ENCODE results near the gene HLA-A. TPM values are rescaled to one million over a fixed set of nuclear protein-coding genes. Genes with fewer than 3 reads are reported as not detected.
"Not testable (repeated sequence)": the region's sequence is repeated elsewhere in the genome, so short reads cannot be mapped to it uniquely, and the experiment has no call there.

HLA-A gene
- polyA plus RNA-seq, 1 donor: 326 TPM

GRCh38 chr6:29930047-29930446 lies 12.3 kb upstream of the HLA-A start:
- 100% methylated on average over 1 of the region's 7 CpGs for WGBS (ENCODE audit: insufficient coverage, low lambda C conversion rate)

GRCh38 chr6:29933955-29934354 lies 8.4 kb upstream of the HLA-A start:
- whole genome bisulfite sequencing (ENCODE audit: insufficient coverage, low lambda C conversion rate): no CpG with 5 or more reads among the region's 14 CpGs
- H3K36me3 ChIP-seq (ENCODE audit: control insufficient read depth, insufficient read depth, low read length): peaks cover 3% of the 10 kb centered on the region
- no peak overlapping the region for H3K27ac ChIP-seq (ENCODE audit: low read length)
- H3K9me3 ChIP-seq (ENCODE audit: control insufficient read depth, low read depth, low read length): peaks cover 3% of the 10 kb centered on the region
- no peaks in the 10 kb centered on the region for H3K4me1 ChIP-seq (ENCODE audit: control insufficient read depth, insufficient read depth, low read length)
- no peaks in the 10 kb centered on the region for H3K27me3 ChIP-seq (ENCODE audit: control insufficient read depth, insufficient read depth, low read length)
- no peak overlapping the region for H3K4me3 ChIP-seq (ENCODE audit: low read length)
- no peak for DNase-seq

More at GRCh38 chr6:29930047-29930446, 12.3 kb upstream of the HLA-A start:
- not testable (repeated sequence) for H3K9me3 ChIP-seq (ENCODE audit: control insufficient read depth, low read depth, low read length); H3K4me3 ChIP-seq (ENCODE audit: low read length); H3K4me1 ChIP-seq (ENCODE audit: control insufficient read depth, insufficient read depth, low read length); H3K27me3 ChIP-seq (ENCODE audit: control insufficient read depth, insufficient read depth, low read length); H3K36me3 ChIP-seq (ENCODE audit: control insufficient read depth, insufficient read depth, low read length); H3K27ac ChIP-seq (ENCODE audit: low read length); DNase-seq

GRCh38 chr6:29935273-29935955 lies 6.9 kb upstream of the HLA-A start:
- no peak overlapping the region for H3K4me3 ChIP-seq (ENCODE audit: low read length)
- no peak for DNase-seq
- no peaks in the 10 kb centered on the region for H3K27me3 ChIP-seq (ENCODE audit: control insufficient read depth, insufficient read depth, low read length)
- WGBS (ENCODE audit: insufficient coverage, low lambda C conversion rate): no CpG with 5 or more reads among the region's 1 CpG
- no peak overlapping the region for H3K27ac ChIP-seq (ENCODE audit: low read length)
- no peaks in the 10 kb centered on the region for H3K4me1 ChIP-seq (ENCODE audit: control insufficient read depth, insufficient read depth, low read length)
- H3K9me3 ChIP-seq (ENCODE audit: control insufficient read depth, low read depth, low read length): peaks cover 3% of the 10 kb centered on the region
- peaks cover 2% of the 10 kb centered on the region for H3K36me3 ChIP-seq (ENCODE audit: control insufficient read depth, insufficient read depth, low read length)

DNA sequence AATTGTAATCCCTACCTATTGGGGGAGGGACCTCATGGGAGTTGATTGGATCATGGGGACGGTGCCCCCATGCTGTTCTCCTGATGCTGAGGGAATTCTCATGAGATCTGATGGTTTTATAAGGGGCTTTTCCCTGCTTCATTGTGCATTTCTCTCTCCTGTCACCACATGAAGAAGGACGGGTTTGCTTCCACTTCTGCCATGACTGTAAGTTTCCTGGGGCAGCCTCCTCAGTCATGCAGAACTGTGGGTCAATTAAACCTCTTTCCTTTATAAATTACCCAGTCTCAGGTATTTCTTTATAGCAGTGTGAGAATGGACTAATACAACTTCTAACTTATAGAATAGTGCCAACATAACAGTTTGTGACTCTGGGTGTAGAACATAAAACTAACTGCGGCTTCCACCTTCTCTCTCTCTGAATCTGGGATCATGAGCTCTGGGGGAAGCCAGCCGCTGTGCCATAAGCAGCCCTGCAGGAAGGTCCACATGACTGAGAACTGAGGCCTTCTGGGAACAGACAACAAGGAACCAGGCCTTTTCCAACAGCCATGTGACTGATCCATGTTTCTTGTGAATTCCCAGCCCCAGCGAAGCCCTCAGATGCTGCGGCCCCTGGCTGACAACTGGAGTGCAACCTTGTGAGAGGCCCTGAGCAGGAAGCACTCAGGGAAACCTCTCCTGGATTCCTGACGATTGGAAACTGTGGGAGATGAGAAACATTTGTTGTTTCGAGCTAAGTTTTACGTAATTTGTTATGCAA lies 3.4 kb upstream of the HLA-A start:
- Histone ChIP-seq H3K4me1 (ENCODE audit: control insufficient read depth, insufficient read depth, low read length) (peaks cover 3% of the 10 kb centered on the region), H3K27me3 (ENCODE audit: control insufficient read depth, insufficient read depth, low read length) (no peaks in the 10 kb centered on the region), H3K36me3 (ENCODE audit: control insufficient read depth, insufficient read depth, low read length) (peaks cover 2% of the 10 kb centered on the region), H3K27ac (ENCODE audit: low read length) (no peak overlapping the region), H3K4me3 (ENCODE audit: low read length) (no peak overlapping the region), H3K9me3 (ENCODE audit: control insufficient read depth, low read depth, low read length) (no peaks in the 10 kb centered on the region)
- WGBS (ENCODE audit: insufficient coverage, low lambda C conversion rate): 50% methylated on average over 2 of the region's 9 CpGs
- DNase-seq: no peak

GRCh38 chr6:29941016-29941415 lies 1.3 kb upstream of the HLA-A start:
- peaks cover 3% of the 10 kb centered on the region for H3K4me1 ChIP-seq (ENCODE audit: control insufficient read depth, insufficient read depth, low read length)
- DNase-seq: no peak
- H3K4me3 ChIP-seq (ENCODE audit: low read length): no peak overlapping the region
- no peak overlapping the region for H3K27ac ChIP-seq (ENCODE audit: low read length)
- no peaks in the 10 kb centered on the region for H3K9me3 ChIP-seq (ENCODE audit: control insufficient read depth, low read depth, low read length)
- H3K36me3 ChIP-seq (ENCODE audit: control insufficient read depth, insufficient read depth, low read length): peaks cover 14% of the 10 kb centered on the region
- H3K27me3 ChIP-seq (ENCODE audit: control insufficient read depth, insufficient read depth, low read length): no peaks in the 10 kb centered on the region
- WGBS (ENCODE audit: insufficient coverage, low lambda C conversion rate): 83% methylated on average over 1 of the region's 4 CpGs

GRCh38 chr6:29941471-29941870 lies 861 bp upstream of the HLA-A start:
- DNase-seq: no peak
- H3K4me3 ChIP-seq (ENCODE audit: low read length): no peak overlapping the region
- peaks cover 17% of the 10 kb centered on the region for H3K36me3 ChIP-seq (ENCODE audit: control insufficient read depth, insufficient read depth, low read length)
- H3K27ac ChIP-seq (ENCODE audit: low read length): peak overlapping the region; percentile 87
- no peaks in the 10 kb centered on the region for H3K9me3 ChIP-seq (ENCODE audit: control insufficient read depth, low read depth, low read length)
- H3K27me3 ChIP-seq (ENCODE audit: control insufficient read depth, insufficient read depth, low read length): no peaks in the 10 kb centered on the region
- no CpG with 5 or more reads among the region's 1 CpG for WGBS (ENCODE audit: insufficient coverage, low lambda C conversion rate)
- H3K4me1 ChIP-seq (ENCODE audit: control insufficient read depth, insufficient read depth, low read length): peaks cover 3% of the 10 kb centered on the region

DNA sequence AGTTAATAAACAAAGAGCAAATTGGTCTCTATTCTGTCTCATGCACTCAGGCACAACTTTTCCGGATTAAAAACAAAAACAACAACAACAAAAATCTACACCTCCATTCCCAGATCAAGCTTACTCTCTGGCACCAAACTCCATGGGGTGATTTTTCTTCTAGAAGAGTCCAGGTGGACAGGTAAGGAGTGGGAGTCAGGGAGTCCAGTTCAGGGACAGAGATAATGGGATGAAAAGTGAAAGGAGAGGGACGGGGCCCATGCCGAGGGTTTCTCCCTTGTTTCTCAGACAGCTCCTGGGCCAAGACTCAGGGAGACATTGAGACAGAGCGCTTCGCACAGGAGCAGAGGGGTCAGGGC lies 437 bp upstream of the HLA-A start:
- H3K4me1 ChIP-seq (ENCODE audit: control insufficient read depth, insufficient read depth, low read length): peaks cover 3% of the 10 kb centered on the region

GRCh38 chr6:29943053-29943966 lies 978 bp downstream of the HLA-A start:
- WGBS (ENCODE audit: insufficient coverage, low lambda C conversion rate): no CpG with 5 or more reads among the region's 58 CpGs
- Histone ChIP-seq H3K27me3 (ENCODE audit: control insufficient read depth, insufficient read depth, low read length) (no peaks in the 10 kb centered on the region), H3K9me3 (ENCODE audit: control insufficient read depth, low read depth, low read length) (no peaks in the 10 kb centered on the region), H3K4me3 (ENCODE audit: low read length) (peak overlapping the region; percentile 98), H3K27ac (ENCODE audit: low read length) (peak overlapping the region; percentile 87), H3K36me3 (ENCODE audit: control insufficient read depth, insufficient read depth, low read length) (peaks cover 19% of the 10 kb centered on the region), H3K4me1 (ENCODE audit: control insufficient read depth, insufficient read depth, low read length) (peaks cover 3% of the 10 kb centered on the region)
- peak in 1 of 2 donors; percentile 21 for DNase-seq

More for the DNA sequence above, 437 bp upstream of the HLA-A start:
- no CpG with 5 or more reads among the region's 5 CpGs for WGBS (ENCODE audit: insufficient coverage, low lambda C conversion rate)
- no peak for DNase-seq
- H3K36me3 ChIP-seq (ENCODE audit: control insufficient read depth, insufficient read depth, low read length): peaks cover 17% of the 10 kb centered on the region
- H3K4me3 ChIP-seq (ENCODE audit: low read length): peak overlapping the region; percentile 98
- no peaks in the 10 kb centered on the region for H3K27me3 ChIP-seq (ENCODE audit: control insufficient read depth, insufficient read depth, low read length)
- H3K9me3 ChIP-seq (ENCODE audit: control insufficient read depth, low read depth, low read length): no peaks in the 10 kb centered on the region
- H3K27ac ChIP-seq (ENCODE audit: low read length): peak overlapping the region; percentile 87

DNA sequence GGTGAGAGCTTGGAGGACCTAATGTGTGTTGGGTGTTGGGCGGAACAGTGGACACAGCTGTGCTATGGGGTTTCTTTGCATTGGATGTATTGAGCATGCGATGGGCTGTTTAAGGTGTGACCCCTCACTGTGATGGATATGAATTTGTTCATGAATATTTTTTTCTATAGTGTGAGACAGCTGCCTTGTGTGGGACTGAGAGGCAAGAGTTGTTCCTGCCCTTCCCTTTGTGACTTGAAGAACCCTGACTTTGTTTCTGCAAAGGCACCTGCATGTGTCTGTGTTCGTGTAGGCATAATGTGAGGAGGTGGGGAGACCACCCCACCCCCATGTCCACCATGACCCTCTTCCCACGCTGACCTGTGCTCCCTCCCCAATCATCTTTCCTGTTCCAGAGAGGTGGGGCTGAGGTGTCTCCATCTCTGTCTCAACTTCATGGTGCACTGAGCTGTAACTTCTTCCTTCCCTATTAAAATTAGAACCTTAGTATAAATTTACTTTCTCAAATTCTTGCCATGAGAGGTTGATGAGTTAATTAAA lies 3.0 kb downstream of the HLA-A start:
- no peaks in the 10 kb centered on the region for H3K27me3 ChIP-seq (ENCODE audit: control insufficient read depth, insufficient read depth, low read length)
- no peak overlapping the region for H3K27ac ChIP-seq (ENCODE audit: low read length)
- no peak for DNase-seq
- no peaks in the 10 kb centered on the region for H3K9me3 ChIP-seq (ENCODE audit: control insufficient read depth, low read depth, low read length)
- peaks cover 21% of the 10 kb centered on the region for H3K36me3 ChIP-seq (ENCODE audit: control insufficient read depth, insufficient read depth, low read length)
- no CpG with 5 or more reads among the region's 4 CpGs for WGBS (ENCODE audit: insufficient coverage, low lambda C conversion rate)
- peaks cover 3% of the 10 kb centered on the region for H3K4me1 ChIP-seq (ENCODE audit: control insufficient read depth, insufficient read depth, low read length)
- no peak overlapping the region for H3K4me3 ChIP-seq (ENCODE audit: low read length)
